Body of pancreas (tissue), 4 donors: ENCODE results near the gene UQCRH.
"Not testable (repeated sequence)": the region's sequence is repeated elsewhere in the genome, so short reads cannot be mapped to it uniquely, and the experiment has no call there.

Experiments used
- CTCF ChIP-seq, 7 experiments: fragments of 450-650 bp in 4 of 7; fragments of 200-600 bp in 3 of 7; sonication (generic) in 3 of 7; IDR thresholded peaks; one replicate each; pipeline ENCODE4 v1.5.1; 2016 to 2019; ENCODE audit warnings: antibody characterized with exemption in 7 of 7
- POLR2A ChIP-seq, 3 donors: fragments of 450-650 bp; IDR thresholded peaks; one replicate each; pipeline ENCODE4 v1.6.1; 2016; ENCODE audit warnings: antibody characterized with exemption in 3 of 3, mild to moderate bottlenecking in 2 of 3

DNA sequence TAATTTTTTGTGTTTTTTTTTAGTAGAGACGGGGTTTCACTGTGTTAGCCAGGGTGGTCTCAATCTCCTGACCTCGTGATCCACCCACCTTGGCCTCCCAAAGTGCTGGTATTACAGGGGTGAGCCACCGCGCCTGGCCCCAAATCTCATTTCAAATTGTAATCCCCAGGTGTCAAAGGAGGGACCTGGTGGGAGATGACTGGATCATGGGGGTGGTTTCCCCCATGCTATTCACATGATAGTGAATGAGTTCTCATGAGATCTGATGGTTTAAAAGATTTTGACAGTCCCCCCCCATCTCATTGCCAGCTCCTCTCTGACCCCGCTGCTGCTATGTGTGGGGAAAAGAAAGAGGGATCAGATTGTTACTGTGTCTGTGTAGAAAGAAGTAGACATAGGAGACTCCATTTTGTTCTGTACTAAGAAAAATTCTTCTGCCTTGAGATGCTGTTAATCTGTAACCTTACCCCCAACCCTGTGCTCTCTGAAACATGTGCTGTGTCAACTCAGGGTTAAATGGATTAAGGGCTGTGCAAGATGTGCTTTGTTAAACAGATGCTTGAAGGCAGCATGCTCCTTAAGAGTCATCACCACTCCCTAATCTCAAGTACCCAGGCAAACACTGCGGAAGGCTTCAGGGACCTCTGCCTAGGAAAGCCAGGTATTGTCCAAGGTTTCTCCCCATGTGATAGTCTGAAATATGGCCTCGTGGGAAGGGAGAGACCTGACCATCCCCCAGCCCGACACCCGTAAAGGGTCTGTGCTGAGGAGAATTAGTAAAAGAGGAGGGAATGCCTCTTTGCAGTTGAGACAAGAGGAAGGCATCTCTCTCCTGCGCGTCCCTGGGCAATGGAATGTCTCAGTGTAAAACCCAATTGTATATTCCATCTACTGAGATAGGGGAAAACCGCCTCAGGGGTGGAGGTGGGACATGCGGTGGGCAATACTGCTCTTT is 16.7 kb downstream of the UQCRH start:
- not testable (repeated sequence) for TF ChIP-seq CTCF, POLR2A (IDR thresholded peaks at IDR 0.05)
